ENCODE measurements around the gene CDK5R1.

CDK5R1 gene

DNA sequence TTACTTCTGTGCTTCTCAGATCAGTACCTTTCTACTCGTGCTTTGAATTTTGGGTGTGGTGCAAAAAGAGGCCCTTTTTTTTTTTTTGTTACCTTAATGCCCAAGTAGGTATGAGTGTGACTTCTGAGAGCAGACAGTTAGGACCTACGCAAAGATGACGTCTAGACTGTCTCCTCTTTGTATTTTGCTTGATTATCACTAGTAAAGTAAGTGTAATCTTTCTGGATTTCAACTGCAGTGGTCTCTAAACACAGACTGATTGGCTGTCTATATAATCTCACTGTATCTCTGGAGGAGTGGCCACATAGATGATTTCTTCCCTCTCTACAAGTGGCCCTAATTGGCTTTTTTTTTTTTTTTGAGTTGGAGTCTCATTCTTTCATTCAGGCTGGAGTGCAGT is 11.5 kb upstream of the CDK5R1 start:
- no peak for DNase-seq

DNA sequence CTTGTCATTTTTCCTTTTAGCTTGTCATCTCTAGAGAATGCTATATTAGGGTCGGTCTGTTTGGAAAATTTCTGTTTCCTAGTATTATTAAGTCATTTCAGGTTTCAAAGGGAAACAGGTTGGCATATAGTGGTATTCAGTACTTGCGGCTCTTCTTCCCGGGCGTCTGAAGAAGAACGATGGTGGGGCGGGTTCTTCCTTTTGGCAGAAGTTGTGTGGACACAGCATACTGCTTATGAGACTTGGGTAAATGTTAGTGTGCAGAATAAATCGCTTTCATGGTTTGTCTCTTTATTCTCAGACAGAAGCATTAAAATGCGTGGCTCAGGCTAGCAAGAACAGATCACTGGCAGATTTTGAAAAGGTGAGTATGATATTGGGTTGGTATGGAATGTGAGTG is 9.6 kb upstream of the CDK5R1 start:
- no peak for DNase-seq

DNA sequence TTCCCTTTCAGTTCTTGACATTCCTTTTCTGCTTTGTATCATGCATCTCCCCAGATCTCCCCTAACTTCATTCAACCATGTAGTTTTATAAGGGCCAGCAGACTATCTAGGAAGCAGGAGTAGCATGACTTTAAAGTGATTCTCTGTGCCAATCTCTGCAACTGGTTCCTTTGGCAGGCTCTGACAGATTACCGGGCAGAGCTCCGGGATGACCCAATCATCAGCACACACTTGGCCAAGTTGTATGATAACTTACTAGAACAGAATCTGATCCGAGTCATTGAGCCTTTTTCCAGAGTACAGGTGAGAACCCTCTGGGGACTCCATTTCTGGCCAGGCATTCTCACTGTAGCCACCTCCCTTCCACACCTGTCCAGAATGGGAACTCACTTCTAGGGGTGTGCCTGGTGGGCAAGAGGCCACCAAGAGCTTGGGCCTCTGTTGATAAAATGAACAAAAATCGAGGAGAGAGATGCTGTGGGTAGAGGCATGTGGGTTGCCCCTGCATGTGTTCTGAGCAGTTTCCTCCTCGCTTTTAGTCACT is 7.6 kb upstream of the CDK5R1 start:
- DNase-seq: no peak

DNA sequence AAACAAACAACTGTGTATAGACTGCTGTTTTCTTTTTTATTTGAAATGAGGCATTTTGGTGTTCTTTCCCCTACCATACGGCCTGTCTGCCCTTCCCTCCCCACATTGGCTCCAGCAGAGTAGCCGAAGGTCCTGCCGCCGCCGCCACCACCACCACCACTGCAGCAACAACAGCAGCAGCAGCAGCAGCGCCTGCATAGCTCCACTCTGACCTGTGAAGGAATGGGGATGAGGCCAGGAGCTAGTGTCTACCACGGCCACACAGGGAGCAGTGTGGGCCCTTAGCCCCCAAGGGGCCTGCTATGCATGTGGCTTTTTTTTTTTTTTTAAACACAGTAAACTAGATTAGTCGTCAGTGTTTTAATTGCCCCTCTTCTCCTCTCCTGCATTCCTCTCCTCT is 5.6 kb upstream of the CDK5R1 start:
- no peak for DNase-seq

DNA sequence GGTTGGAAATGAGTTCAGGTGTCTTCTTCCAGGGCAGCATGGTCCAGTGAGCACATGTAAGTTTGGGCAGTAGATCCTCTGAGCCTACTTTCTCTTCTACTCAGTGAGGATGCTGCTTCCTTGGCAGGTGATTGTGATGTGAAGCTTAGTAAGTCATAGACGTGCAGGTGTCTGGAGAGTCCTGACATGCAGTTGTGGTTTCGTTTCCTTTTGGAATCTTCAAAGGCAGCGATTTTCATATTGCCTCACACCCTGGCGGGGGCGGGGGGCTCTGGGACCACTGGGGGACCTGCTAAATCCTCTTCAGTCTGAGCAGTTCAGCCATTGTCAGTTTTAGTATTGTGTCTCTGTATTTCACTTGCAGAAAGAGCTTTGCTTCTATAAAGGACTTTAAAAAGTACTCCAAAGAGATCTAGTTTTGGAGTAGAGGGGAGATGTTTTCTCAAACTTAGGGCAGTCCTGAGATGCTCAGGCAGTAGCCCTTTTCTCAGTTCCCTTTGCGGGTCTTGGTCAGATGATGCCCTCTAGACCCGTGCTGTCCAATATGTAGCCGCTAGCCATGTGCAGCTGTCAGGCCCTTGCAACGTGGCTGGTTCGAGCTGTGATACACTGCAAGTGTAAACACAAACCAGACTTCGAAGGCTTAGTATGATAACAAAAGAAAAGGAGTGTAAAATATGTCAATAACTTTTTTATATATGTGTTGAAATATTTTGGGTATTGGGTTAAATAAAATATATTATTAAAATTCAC is 4.0 kb upstream of the CDK5R1 start:
- no peak for DNase-seq

DNA sequence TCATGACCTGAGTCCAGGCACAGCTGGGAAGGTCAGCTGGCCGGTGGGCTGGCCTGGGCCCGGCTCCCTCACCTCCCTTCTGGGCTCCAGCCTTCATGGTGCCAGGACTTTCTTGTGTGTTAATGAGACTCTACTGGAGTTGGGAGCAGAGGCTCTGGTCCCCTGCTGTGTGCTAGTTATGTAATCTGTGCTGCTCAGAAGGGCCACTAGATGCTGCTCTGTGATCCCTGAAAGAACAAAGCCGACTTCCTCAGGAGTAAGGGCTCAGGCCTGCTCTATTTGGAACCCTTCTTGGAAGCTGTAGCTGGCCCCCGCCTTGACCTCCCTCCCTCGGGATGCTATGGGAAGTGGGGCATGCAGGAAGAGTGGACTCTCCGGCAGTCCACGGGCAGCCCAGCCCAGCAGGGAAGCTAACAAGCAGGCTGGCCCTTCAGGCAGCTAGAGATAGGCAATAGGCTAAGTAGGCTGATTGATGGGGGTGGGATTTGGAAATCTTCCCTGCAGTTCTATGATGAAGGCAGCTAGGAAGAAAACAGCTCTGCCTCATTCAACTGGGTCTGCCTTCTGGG is 3.3 kb upstream of the CDK5R1 start:
- no peak for DNase-seq

DNA sequence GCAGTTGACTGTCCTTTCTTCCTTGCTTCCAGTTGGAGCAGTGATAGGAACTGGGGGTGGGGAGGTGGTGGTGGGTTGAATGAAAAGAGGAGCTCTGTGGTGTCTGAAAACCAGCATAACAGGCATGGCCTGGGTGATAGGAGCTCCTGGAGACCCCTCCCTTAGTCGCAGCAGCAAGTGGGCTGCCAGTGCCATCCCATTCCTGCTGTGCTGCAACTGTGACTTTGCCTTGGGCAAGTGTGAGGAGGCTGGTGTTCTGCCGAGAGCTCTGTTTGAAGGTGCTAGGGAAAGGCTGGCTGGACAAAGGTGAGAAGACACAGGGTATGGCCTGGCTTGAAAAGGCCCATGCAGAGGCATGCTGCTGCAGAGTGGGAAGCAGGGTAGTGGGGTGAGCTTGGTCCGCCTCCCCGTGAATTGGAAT is 2.7 kb upstream of the CDK5R1 start:
- no peak for DNase-seq

DNA sequence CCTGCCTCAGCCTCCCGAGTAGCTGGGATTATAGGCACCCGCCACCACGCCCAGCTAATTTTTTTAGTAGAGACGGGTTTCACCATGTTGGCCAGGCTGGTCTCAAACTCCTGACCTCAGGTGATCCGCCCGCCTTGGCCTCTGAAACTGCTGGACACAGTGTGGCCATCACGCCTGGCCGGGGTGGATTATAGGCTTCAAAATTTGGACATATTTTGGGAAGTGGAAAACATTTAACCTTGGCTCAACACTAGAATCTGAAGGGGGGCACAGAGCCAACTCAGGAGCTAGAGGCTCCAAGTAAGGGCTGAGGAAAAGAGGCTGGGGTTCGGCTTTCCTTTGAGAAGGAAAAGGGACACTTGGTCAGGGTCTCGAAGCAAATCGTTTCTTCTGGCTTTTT is 2.2 kb upstream of the CDK5R1 start:
- DNase-seq: no peak

DNA sequence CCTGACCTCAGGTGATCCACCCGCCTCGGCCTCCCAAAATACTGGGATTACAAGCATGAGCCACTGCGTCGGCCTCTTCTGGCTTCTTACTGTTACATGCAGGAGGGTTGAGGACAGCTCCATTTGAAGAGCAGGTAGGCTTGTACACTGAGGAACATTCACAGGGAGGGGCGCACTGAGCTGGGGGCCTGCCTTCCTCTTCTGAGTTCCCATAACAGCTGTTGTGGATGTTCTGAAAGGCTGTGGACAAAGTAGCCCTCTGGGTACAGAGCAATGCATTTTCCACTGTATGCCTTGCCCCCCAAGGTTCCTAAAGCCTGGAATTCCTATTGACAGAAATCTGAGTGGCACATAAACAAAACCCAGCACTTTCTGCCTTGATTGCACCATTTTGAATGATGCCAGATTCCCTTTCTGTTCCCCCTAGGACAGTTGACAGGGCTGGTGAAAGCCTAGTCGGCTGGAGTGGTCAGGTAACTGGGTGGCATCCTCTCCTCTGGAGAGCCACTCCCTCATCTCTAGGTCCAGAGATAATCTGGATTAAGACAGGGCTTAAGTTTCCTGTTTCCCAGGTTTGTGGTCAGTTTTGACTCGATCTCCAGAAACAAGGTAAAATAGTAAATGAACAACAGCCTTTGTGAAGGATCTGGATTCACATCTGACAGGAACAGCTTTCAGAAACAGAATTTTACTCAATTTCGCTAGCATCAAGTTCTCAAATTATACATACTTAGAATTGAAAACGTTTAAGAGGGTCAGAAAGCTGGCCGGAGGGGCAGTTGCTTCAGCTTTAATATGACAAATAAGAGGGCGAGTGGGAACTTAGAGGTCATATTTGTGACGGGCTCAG is 1.3 kb upstream of the CDK5R1 start:
- DNase-seq: no peak

DNA sequence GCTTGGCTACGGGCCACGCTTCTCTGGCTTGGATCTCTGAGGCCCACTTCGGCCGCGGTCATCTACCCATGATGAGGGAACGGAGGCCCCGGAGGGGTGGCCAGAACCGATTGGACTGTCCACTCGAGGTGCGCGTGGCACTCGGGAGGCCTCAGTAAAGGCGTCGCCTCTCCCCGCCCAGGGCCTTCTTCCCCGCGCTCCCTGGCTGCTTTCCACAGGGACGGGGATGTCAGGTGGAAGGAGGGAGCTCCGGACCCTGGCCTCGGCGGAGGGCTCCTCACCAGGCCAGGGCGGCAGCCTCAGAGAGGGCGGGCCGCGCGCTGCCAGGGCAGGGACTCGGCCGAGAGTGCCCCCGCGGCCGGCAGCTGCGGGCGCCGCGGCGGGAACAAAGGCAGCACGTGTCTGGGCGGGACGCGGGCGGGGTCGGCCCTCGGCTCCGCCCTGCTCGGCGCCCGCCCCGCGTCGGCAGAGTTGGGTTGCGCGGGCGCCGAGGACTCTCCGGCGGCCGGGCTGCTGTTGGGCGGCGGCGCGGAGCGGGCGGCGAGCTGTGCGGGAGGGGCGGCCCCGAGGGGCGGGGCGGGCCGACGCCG is 587 bp upstream of the CDK5R1 start:
- no peak for DNase-seq

DNA sequence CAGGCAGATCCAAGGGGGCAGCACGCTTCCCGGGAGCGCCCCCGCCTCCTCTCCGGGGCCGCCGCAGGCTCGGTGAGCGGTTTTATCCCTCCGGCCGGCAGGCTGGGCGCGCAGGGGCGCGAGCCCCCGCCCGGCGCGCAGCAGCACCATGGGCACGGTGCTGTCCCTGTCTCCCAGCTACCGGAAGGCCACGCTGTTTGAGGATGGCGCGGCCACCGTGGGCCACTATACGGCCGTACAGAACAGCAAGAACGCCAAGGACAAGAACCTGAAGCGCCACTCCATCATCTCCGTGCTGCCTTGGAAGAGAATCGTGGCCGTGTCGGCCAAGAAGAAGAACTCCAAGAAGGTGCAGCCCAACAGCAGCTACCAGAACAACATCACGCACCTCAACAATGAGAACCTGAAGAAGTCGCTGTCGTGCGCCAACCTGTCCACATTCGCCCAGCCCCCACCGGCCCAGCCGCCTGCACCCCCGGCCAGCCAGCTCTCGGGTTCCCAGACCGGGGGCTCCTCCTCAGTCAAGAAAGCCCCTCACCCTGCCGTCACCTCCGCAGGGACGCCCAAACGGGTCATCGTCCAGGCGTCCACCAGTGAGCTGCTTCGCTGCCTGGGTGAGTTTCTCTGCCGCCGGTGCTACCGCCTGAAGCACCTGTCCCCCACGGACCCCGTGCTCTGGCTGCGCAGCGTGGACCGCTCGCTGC is 832 bp downstream of the CDK5R1 start:
- no peak for DNase-seq

DNA sequence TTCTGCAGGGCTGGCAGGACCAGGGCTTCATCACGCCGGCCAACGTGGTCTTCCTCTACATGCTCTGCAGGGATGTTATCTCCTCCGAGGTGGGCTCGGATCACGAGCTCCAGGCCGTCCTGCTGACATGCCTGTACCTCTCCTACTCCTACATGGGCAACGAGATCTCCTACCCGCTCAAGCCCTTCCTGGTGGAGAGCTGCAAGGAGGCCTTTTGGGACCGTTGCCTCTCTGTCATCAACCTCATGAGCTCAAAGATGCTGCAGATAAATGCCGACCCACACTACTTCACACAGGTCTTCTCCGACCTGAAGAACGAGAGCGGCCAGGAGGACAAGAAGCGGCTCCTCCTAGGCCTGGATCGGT is 1.4 kb downstream of the CDK5R1 start:
- no peak for DNase-seq

DNA sequence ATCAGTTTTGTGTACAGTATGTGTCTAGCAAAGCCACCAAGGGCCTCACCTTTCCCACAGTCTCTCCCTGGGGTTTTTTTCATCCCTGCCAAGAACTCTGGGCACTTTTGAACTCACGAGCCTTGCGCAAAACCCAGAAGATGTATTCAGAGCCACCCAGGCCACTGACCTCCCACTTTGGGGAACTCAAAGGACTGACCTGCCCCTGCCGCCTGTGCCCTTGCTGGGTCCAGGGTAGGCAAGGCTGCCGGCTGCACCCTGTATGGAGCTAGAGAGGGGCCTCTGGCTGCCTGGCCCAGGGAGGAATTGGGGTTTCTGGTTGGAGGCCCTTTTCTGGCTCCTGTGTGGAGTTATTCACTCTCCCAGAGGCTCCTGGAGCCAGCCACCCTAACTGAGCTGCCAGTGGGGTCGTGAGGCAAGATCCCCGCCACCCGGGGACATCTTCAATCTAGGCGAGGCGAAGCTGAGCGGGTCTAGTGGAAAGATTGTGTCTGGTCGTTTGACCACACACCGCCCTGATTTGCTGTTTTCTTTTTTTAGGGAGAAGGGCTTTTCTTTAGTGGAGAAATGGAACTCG is 1.9 kb downstream of the CDK5R1 start:
- DNase-seq: no peak

DNA sequence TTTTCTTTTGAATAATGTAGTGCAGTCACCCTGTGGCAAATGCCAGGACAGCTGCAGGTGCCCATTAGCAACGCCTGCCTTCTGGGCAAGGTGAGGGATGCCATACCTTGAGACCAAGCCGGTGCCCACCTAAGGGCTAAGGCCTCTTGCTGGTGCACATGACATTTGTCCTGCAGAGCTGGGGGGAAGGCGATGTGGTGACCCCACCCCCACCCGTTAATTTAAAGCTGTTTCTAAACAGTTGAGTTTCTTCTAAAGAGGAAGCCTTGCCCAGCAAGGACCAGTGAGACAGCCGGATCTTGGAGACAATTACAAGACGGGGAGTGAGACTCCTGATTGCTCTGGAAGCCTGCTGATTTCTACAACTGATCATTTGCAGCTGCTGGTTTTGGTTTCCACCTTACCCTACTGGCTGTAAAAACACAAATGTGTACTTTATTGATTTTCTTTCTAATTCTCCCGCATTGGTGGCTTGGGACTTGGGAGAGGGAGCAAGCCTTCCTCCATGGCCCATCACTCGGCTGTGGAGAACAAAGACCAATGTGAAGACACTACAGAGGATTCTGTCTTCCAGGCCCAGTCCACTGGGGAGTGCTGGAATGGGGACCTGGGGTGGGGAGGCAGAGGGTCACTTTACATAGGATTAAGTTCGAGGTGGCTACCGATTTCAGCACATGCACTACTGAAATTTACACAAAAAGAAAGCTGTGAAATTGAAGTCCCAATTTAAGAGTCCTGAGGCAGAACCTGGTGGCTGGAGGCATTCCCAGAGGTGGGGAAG is 2.7 kb downstream of the CDK5R1 start:
- DNase-seq: no peak

DNA sequence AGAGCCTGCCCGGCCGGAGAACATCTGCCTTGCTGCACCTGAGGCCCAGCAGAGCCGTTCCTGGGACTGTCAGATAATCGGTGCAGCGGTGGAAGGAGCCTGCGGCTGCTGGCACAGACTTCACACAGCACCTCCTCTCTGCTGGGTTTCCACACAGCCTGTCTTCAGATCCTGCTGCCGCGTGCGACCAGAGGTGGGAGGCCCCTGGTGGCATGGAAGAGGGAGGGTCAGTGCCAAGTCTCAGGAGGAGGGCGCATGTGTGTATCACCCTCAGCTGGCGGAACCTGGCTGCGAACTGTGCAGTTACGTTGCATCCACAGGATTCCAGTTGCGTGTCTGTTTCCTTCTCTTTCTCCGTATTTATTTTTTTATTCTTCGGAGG is 3.3 kb downstream of the CDK5R1 start:
- DNase-seq: no peak

DNA sequence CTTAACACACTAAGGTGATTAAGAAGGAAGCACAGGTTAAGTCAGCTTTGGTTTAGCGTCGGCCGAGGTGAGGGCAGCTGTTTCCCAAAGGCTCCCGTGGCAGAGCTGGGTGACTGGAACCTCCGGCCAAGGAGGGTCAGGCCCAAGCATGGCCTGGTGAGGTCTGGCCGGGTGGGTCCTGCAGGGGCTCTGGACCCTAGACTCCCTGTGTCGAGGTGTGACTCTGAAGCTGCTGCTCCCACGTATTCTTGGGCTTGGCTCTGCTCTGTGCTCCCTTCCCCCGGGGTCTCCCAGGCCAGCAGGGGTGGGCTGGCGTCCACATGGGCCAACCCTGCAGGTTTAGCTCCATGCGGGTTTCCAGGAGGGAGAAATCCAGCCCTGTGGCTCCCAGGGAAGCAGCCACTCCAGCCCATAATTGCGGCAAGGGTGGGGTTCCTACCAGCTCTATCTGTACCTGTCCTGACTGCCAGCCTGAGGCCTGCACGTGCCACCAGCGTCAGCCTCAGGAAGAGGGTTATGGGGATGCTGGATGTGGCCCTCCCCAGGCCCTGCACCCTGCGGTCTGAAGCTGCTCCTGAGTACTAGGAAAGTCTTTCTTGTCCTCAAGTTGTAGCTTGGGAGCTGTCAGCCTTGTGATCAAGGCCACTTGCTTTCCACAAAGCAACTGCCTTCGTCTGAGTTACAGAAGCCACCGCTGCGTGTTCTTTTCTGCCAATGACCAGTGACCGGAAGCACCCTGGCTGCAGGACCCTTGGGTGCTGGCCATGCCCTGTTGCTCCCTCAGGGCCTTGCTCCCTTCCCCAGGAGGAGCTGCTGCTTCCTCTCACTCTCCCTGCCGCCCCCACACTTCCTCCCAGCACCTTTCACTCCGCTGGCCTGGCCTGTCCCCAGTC is 4.8 kb downstream of the CDK5R1 start:
- DNase-seq: no peak

DNA sequence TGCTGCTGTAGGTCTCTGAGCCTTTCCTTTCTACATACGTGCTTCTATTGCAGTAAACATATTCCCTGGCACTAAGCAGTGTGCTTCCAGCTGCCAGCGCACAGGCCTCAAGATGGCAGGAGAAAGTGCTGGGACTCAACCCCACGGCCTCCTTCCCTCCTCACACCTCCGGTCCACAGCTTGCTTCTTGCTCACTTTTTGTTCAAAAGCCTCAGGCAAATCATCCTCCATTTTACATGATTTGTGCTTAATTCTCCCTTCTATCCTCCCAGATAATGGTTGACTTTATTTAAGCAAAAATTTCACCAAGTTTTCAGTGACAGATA is 5.4 kb downstream of the CDK5R1 start:
- no peak for DNase-seq

DNA sequence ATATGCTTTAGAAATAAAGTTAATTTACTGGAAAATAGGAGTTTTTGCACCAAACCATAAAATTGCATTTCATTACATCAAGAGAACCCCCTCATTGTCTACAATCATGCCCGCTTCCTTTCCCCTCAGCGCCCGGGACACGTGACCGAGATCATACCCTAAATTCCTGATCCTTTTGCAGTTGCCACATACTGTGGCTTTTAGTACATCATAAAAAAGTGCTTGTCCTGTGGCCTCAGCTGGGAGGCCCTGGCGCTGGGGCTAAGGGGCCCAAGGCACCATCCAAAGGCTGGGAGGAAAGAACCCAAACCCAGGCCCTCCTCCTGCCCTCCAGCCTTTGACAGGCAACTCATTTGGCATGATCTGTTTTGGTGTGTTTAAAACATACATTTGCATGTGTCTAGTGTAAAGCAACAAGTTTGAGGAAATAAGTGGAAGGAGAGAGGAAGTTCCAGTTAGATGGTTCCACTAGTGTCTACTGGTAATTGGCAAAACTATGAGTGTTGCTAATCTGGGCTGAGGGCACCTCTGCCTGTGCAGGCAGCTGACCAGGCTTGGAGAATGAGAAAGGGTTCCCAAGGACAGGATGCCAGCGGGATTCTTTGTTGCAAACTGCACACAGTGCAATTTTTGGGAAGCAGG is 6.0 kb downstream of the CDK5R1 start:
- peak; percentile 44 for DNase-seq

DNA sequence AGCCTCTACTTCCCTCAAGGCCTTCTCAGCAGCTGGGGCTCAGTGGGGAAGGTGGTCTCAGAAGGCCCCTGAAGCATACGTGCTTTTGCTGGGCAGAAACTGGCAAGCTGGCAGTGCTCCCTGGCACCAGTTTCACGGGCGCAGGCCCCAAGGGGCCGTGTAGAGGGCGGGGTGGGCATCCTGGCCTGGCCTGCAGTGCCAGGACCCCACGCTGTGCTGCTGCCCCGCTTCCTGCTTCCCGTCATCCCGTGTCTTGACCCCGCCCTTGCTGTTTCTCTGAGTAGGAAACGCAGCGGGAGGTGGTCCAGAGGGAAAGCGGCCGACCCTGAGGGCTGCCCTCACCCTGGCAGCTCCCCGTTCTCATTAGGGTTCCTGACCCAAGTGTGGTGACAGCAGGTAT is 6.8 kb downstream of the CDK5R1 start:
- DNase-seq: no peak

DNA sequence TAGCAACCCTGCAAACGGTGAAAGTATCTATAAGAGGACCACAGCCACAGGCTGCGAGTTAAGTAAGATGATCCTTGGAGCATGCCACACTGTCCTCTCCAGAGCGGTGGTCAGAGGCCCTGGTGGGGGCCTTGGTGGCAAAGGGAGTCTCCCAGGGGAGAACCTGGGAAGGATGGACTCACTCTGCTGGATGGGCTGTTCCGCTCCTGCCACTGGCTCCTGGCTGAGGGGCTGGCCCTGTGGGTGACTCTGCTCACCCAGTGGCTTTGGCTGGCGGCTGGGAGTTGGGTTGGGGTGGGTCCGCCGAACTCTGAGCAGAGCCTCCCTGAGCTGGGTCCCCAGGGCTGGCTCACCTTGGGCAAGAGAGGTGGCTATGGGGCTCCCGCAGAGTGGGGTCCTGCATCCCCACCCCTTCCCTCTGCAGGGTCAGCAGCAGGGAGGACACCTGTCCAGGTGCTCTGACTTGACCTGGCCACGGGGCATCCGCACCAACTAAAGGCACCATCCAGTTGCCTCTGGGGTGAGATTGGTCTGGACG is 7.3 kb downstream of the CDK5R1 start:
- DNase-seq: no peak

All from SIG-M5 (cell line).